Mucosa of stomach (tissue), 1 donor: ENCODE data around the gene NID2.

Experiments
- H3K27me3 ChIP-seq: one replicate; pipeline ENCODE4 v1.7.0; 2013; ENCODE audit warnings: mild to moderate bottlenecking, low read length; ENCODE audit not compliant: control insufficient read depth, insufficient read depth
- H3K36me3 ChIP-seq: one replicate; pipeline ENCODE4 v1.7.0; 2013; ENCODE audit warnings: low read length; ENCODE audit not compliant: control insufficient read depth, insufficient read depth
- H3K4me1 ChIP-seq: one replicate; pipeline ENCODE4 v1.7.0; 2013; ENCODE audit warnings: mild to moderate bottlenecking, low read length; ENCODE audit not compliant: control insufficient read depth, insufficient read depth
- H3K4me3 ChIP-seq: one replicate; pipeline ENCODE4 v1.7.0; 2013; ENCODE audit warnings: low read length
- H3K9ac ChIP-seq: one replicate; pipeline ENCODE4 v1.7.0; 2013; ENCODE audit warnings: mild to moderate bottlenecking, low read length, moderate library complexity
- H3K9me3 ChIP-seq: one replicate; pipeline ENCODE4 v1.7.0; 2013; ENCODE audit warnings: mild to moderate bottlenecking, low read length, moderate library complexity; ENCODE audit not compliant: control insufficient read depth
- donor health status: Pancreatic carcinoma.

NID2 gene, protein sequence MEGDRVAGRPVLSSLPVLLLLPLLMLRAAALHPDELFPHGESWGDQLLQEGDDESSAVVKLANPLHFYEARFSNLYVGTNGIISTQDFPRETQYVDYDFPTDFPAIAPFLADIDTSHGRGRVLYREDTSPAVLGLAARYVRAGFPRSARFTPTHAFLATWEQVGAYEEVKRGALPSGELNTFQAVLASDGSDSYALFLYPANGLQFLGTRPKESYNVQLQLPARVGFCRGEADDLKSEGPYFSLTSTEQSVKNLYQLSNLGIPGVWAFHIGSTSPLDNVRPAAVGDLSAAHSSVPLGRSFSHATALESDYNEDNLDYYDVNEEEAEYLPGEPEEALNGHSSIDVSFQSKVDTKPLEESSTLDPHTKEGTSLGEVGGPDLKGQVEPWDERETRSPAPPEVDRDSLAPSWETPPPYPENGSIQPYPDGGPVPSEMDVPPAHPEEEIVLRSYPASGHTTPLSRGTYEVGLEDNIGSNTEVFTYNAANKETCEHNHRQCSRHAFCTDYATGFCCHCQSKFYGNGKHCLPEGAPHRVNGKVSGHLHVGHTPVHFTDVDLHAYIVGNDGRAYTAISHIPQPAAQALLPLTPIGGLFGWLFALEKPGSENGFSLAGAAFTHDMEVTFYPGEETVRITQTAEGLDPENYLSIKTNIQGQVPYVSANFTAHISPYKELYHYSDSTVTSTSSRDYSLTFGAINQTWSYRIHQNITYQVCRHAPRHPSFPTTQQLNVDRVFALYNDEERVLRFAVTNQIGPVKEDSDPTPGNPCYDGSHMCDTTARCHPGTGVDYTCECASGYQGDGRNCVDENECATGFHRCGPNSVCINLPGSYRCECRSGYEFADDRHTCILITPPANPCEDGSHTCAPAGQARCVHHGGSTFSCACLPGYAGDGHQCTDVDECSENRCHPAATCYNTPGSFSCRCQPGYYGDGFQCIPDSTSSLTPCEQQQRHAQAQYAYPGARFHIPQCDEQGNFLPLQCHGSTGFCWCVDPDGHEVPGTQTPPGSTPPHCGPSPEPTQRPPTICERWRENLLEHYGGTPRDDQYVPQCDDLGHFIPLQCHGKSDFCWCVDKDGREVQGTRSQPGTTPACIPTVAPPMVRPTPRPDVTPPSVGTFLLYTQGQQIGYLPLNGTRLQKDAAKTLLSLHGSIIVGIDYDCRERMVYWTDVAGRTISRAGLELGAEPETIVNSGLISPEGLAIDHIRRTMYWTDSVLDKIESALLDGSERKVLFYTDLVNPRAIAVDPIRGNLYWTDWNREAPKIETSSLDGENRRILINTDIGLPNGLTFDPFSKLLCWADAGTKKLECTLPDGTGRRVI (N-terminal part only)

DNA sequence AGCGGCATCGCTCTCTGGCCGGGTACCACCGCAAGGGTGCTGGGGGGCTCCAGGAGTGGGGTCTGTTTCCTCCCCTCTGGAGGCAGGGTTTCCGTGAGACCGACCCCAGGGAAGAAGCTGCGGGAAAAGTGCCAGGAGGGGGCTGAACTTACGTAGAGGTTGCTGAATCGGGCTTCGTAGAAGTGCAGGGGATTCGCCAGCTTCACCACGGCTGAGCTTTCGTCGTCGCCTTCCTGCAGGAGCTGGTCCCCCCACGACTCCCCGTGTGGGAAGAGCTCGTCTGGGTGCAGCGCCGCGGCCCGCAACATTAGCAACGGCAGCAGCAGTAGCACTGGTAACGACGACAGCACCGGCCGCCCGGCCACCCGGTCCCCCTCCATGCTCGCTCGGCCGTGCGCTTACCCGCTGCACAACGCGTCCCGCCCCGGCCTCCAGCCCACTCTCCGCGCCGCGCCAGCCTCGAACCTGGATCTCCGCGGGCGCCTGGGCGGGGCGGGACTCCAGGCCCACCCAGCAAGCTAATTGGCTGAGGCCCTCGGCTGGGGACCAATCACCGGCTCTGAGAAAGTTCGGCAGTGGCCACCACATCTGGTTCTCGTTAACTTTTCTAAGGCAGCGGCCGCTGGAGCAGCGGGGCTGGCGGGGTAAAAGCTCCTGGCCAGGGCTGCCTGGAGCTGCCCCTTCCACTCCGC lies at the start of gene NID2:
NID2 (minus strand) TSS at position 445 of the 692 bp plus-strand sequence; CDS start at position 380, 65 bp downstream.
- Histone ChIP-seq H3K4me3 (peak within 1 kb of the TSS; percentile 33), H3K4me1 (peaks cover 24% of the 10 kb centered on the region), H3K9me3 (no peaks in the 10 kb centered on the region), H3K27me3 (peaks cover 51% of the 10 kb centered on the region), H3K36me3 (no peaks in the 10 kb centered on the region), H3K9ac (peak within 1 kb of the TSS; percentile 48)

DNA sequence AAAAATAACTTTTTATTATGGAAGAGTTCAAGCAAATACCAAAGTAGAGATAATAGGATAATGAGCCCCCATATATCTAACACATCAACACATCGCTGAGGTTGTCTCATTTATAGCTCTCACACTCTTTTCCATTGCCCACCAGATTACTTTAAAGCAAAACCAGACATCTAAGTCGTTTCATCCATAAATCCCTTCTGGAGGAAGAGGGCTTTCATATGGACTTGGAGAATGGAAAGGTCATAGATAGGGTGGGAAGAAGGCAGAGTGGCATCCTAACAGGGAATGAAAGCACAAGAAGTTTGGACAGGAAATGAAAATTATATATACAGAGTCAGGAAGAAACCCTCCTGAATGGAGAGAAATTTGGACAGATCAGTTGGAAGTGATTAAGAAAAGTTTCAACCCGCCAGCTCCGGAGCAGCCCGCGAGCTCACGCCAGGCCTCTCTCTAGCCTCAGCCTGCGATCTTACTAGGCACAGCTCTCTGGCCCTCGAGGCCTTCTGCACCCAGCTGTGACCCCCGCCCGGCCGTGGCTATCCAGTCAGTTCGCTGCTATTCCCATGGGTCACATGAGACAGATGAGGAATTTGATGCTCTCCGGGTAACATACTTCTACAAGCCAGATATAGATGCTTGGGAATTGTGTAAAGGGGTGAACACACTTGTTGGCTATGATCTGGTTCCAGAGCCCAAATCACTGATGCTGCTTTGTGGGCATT lies 48.4 kb upstream of the NID2 start:
- H3K27me3 ChIP-seq = no peaks in the 10 kb centered on the region
- H3K4me1 ChIP-seq = peaks cover 4% of the 10 kb centered on the region
- H3K9ac ChIP-seq = no peak overlapping the region
- no peak overlapping the region for H3K4me3 ChIP-seq
- H3K9me3 ChIP-seq = no peaks in the 10 kb centered on the region
- H3K36me3 ChIP-seq = no peaks in the 10 kb centered on the region

DNA sequence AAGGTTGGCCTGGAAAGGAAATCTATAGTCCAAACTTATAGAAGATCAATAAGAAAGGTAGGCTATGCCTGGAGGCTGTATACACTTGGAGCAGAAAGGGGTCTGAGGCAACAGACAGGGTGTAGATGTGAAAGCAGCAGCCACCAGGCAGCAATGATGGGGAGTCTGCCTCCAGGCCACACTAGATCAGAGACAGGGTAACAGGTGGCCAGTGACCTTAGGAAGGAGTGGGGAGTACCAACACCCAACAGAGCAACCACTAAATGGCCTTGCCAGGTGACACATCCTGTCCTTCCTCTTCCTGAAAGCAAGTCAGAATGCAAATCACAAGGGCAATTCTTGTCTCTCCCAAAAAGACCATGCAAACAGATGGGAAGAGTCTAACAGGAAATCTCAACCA lies 46.4 kb upstream of the NID2 start:
- no peak overlapping the region for H3K9ac ChIP-seq
- no peaks in the 10 kb centered on the region for H3K27me3 ChIP-seq
- H3K9me3 ChIP-seq = no peaks in the 10 kb centered on the region
- peaks cover 4% of the 10 kb centered on the region for H3K4me1 ChIP-seq
- H3K36me3 ChIP-seq = no peaks in the 10 kb centered on the region
- H3K4me3 ChIP-seq = no peak overlapping the region

DNA sequence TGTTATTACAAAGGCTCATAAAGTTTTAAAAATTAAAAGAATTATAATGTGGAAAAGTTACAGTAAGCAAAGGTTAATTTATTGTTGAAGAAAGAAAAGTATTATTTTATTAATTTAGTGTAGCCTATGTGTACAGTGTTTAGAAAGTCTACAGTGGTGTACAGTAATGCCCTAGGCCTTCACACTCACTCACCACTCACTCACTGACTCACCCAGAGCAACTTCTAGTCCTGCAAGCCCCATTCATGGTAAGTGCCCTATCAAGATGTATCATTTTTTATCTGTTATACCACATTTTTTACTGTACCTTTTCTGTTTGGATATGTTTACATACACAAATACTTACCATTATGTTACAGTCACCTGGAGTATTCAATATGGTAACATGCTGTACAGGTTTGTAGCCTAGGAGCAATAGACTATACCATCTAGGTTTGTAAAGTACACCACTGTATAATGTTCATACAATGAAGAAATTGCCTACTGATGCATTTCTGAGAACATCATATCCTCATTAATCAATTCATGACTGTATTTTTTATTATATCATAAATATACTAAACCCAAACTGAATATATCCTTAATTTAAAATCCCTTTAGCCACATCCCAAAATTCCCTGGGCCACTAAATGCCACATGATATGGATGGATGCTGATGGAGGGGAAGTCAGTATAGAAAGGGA lies 43.6 kb upstream of the NID2 start:
- Histone ChIP-seq H3K9ac (no peak overlapping the region), H3K4me3 (no peak overlapping the region)

DNA sequence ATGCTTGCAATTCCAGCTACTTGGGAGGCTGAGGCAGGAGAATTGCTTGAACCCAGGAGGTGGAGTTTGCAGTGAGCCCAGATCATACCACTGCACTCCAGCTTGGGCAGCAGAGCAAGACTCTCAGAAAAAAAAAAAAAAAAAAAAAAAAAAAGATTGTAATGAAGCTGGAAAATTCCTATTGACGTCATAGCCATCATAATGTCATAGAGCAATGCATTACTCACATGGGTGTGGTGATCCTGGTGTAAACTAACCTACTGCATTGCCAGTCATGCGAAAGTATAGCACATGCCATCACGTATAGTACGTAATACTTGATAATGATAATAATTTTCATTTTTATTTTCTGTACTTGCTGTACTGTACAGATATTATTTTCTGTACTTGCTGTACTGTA lies 42.7 kb upstream of the NID2 start:
- no peak overlapping the region for H3K4me3 ChIP-seq
- H3K27me3 ChIP-seq = no peaks in the 10 kb centered on the region
- no peak overlapping the region for H3K9ac ChIP-seq
- no peaks in the 10 kb centered on the region for H3K4me1 ChIP-seq
- H3K36me3 ChIP-seq = no peaks in the 10 kb centered on the region
- no peaks in the 10 kb centered on the region for H3K9me3 ChIP-seq

More for the DNA sequence above, 43.6 kb upstream of the NID2 start:
- Histone ChIP-seq H3K36me3 (no peaks in the 10 kb centered on the region), H3K27me3 (no peaks in the 10 kb centered on the region), H3K9me3 (no peaks in the 10 kb centered on the region), H3K4me1 (no peaks in the 10 kb centered on the region)

DNA sequence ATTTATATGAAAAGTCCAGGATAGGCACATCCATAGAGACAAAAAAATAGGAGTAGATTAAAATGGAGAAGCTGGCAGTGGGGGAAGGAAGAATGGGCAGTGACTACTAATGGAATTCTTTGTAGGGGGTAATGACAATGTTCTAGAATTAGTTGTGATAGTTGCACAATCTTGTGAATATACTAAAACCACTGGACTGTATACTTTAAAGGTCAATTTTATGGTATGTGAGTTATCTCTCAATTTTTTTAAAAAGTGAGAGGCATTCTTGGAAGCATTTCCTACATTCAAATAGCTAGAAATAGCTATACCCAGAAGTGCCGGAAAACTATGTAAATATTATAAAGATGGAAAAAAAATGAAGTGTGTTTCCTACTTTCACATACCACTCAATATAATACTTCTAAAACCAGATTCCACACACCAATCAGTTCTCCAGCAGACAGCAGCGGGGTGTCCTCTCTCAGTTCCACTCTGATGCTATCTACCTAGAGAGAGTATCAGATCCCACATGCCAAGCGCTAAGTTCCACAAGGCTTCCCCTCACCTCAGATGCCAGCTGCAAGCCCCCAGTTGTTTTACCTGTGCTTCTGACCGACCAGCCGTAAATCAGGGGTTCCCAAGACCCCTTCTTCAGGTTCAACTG lies 41.7 kb upstream of the NID2 start:
- H3K9ac ChIP-seq = no peak overlapping the region
- no peaks in the 10 kb centered on the region for H3K9me3 ChIP-seq
- no peaks in the 10 kb centered on the region for H3K27me3 ChIP-seq
- no peaks in the 10 kb centered on the region for H3K36me3 ChIP-seq
- no peak overlapping the region for H3K4me3 ChIP-seq
- no peaks in the 10 kb centered on the region for H3K4me1 ChIP-seq

DNA sequence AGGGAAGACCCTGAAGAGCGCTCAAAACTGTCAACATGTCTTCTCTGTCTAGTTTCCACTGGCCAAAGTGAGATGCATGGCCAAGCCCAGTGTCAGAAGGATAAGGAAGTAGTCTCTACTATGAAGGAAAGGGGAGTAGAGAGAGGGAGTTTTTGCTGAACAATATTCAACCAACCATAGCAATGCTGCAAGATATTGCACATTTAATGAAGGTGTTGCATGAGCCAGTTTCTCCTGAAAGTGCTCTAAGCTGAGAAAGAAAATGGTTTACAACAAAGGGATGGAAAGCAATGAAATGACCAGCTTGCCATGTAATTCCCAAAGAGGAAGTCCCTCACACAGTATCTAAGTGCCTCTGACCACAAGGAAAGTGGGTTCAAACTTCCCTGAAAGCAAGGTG lies 40.0 kb upstream of the NID2 start:
- Histone ChIP-seq H3K4me1 (no peaks in the 10 kb centered on the region), H3K4me3 (no peak overlapping the region), H3K27me3 (no peaks in the 10 kb centered on the region), H3K9ac (no peak overlapping the region), H3K36me3 (no peaks in the 10 kb centered on the region), H3K9me3 (no peaks in the 10 kb centered on the region)

DNA sequence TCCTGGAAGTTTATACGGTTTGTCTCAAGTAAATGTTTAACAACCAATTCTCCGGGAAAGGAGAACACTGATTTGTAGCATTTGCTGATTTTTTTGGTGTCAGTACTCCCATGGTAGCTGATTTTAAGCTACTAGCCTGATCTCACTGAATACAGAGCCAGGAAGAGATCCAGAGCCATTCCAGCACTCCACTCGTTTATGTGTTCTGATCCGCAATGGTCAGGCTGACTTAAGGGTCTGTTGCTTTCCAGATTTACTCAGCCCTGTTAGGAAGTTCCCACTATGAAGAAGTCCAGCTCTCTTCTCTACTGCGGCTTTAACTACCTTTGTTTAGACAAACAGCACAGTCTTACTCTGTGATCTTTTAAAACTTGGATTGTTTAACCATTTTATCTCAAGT lies 38.0 kb upstream of the NID2 start:
- Histone ChIP-seq H3K4me1 (no peaks in the 10 kb centered on the region), H3K27me3 (no peaks in the 10 kb centered on the region), H3K9me3 (no peaks in the 10 kb centered on the region), H3K4me3 (no peak overlapping the region), H3K36me3 (no peaks in the 10 kb centered on the region), H3K9ac (no peak overlapping the region)

DNA sequence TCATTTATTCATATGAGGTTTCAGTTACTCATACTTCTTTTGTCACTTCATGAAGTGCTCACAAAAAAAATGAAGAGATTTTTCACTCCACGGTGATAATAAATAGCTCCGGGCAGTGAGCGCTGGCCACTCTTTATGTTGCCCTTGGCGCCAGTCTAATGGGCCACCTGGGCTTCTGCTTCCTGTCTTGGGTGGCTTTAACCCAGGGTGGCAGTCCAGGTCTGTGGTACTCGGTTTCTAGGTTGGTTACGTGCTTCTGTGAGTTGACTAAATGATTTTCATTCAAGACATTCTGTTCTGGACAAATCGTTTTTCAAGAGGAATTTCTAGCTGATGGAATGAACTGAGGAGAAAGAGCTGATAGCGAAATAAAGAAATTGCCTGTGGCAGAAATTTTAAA lies 34.6 kb upstream of the NID2 start:
- Histone ChIP-seq H3K9me3 (no peaks in the 10 kb centered on the region), H3K9ac (no peak overlapping the region), H3K4me1 (no peaks in the 10 kb centered on the region), H3K4me3 (no peak overlapping the region), H3K27me3 (no peaks in the 10 kb centered on the region), H3K36me3 (no peaks in the 10 kb centered on the region)

DNA sequence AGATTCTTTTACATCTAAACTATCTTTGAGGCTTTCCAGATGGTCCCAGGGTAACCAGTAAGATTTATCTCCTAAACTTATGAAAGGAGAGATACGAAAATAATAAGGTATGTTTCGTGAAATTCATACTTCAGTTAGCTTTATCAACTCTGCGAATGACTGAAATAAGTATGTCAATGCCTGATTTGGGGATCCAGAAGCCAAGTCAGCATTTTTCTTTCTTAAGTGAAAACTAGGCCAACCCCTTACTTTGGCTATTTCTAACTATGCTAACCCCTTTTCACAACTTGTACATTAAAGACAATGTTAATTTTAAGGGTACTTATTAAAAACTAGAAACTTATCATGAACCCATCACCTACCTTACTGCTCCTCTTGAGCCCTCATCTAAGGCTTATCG lies 26.9 kb upstream of the NID2 start:
- H3K9me3 ChIP-seq = no peaks in the 10 kb centered on the region
- no peaks in the 10 kb centered on the region for H3K4me1 ChIP-seq
- H3K36me3 ChIP-seq = no peaks in the 10 kb centered on the region
- no peaks in the 10 kb centered on the region for H3K27me3 ChIP-seq
- H3K4me3 ChIP-seq = no peak overlapping the region
- no peak overlapping the region for H3K9ac ChIP-seq
